WERI-Rb-1 (cell line): ENCODE measurements around the gene NMU.
A peak's percentile ranks its signal among the peaks of the same experiment; 100 is the strongest.
"Not testable (repeated sequence)": the region's sequence is repeated elsewhere in the genome, so short reads cannot be mapped to it uniquely, and the experiment has no call there.

Source experiments
- DNase-seq: peaks from one replicate; pipeline ENCODE4 v3.0.0-alpha.2; 2020
- H3K27ac ChIP-seq: fragments of 250-450 bp; sonication (Bioruptor Pico); 2 replicates; pipeline ENCODE4 v1.5.1; 2020; ENCODE audit warnings: mild to moderate bottlenecking, moderate library complexity
- H3K27me3 ChIP-seq: fragments of 250-450 bp; sonication (Bioruptor Pico); 2 replicates; pipeline ENCODE4 v1.5.1; 2021; ENCODE audit warnings: mild to moderate bottlenecking, low read depth, moderate library complexity; ENCODE audit not compliant: insufficient read depth, severe bottlenecking
- H3K36me3 ChIP-seq: fragments of 250-450 bp; sonication (Bioruptor Pico); 2 replicates; pipeline ENCODE4 v1.5.1; 2020; ENCODE audit warnings: mild to moderate bottlenecking, moderate library complexity
- H3K4me3 ChIP-seq: 2 replicates; pipeline ENCODE4 v1.5.1; 2011; ENCODE audit warnings: low read depth, mild to moderate bottlenecking, control low read depth, low read length
- H3K9me3 ChIP-seq: fragments of 250-450 bp; sonication (Bioruptor Pico); 2 replicates; pipeline ENCODE4 v1.5.1; 2021; ENCODE audit warnings: mild to moderate bottlenecking, moderate library complexity; ENCODE audit not compliant: severe bottlenecking
- TF ChIP-seq, protein P1 (sequence below): IDR thresholded peaks from 2 replicates; pipeline ENCODE4 v1.5.1; 2011; ENCODE audit warnings: low read depth, mild to moderate bottlenecking, control low read depth, inconsistent platforms, low read length

Gene NMU, protein sequence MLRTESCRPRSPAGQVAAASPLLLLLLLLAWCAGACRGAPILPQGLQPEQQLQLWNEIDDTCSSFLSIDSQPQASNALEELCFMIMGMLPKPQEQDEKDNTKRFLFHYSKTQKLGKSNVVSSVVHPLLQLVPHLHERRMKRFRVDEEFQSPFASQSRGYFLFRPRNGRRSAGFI

DNA sequence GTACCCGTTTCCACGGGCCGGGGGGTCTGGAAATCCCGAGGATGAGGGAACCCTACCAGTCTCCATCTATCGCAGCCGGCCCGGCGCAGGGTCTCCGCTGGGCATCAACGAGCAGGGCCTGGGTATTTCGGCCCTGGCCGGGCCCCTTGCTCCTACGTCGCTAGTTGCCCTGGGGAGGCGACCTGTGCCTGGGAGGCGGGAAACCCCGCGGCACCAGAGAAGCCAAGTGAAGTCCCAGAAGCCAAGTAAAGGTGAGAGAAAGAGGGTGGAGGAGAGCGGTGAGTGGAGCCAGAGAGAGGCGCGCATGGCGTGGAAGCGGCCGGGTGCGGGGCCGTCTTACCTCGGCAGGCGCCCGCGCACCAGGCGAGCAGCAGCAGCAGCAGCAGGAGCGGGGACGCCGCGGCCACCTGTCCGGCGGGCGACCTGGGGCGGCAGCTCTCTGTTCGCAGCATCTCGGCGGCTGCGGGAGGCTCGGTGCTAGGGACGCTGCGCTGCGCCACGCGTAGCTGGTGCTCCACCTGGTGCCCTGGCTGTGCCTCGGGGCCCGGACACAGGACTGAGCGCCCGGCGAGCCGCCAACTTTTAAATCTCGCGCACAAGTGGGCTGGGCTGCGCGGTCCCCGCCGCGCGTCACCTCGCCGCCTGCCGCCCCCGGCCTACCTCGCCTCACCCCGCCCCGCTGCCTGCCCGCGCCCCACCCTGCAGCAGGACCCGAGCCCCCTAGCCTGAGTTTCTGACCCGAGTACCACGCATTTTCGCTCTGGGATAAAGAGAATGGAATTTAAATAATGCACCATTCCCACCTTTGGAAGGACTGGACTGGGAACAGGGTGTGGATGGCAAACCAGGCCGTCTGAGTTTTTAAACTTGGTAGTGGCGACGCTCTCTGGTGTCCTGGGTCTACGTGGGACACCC, at the start of gene NMU:
TSS of gene NMU (minus strand) at position 558 of the 915 bp plus-strand sequence. CDS start at position 452, 106 bp downstream.
- H3K4me3 ChIP-seq, result peak within 1 kb of the TSS; percentile 63
- TF ChIP-seq, protein P1, sequence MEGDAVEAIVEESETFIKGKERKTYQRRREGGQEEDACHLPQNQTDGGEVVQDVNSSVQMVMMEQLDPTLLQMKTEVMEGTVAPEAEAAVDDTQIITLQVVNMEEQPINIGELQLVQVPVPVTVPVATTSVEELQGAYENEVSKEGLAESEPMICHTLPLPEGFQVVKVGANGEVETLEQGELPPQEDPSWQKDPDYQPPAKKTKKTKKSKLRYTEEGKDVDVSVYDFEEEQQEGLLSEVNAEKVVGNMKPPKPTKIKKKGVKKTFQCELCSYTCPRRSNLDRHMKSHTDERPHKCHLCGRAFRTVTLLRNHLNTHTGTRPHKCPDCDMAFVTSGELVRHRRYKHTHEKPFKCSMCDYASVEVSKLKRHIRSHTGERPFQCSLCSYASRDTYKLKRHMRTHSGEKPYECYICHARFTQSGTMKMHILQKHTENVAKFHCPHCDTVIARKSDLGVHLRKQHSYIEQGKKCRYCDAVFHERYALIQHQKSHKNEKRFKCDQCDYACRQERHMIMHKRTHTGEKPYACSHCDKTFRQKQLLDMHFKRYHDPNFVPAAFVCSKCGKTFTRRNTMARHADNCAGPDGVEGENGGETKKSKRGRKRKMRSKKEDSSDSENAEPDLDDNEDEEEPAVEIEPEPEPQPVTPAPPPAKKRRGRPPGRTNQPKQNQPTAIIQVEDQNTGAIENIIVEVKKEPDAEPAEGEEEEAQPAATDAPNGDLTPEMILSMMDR, result peak; percentile 55
- no peaks in the 10 kb centered on the region for H3K36me3 ChIP-seq
- DNase-seq, result peak; percentile 71
- no peak within 1 kb of the TSS for H3K27ac ChIP-seq
- H3K9me3 ChIP-seq, result no peaks in the 10 kb centered on the region
- no peaks in the 10 kb centered on the region for H3K27me3 ChIP-seq

- TF ChIP-seq, protein P1, result no peak
- Histone ChIP-seq H3K9me3 (no peaks in the 10 kb centered on the region), H3K27me3 (no peaks in the 10 kb centered on the region), H3K4me3 (no peak overlapping the region), H3K36me3 (no peaks in the 10 kb centered on the region), H3K27ac (no peak overlapping the region)
- no peak for DNase-seq
Measured at GRCh38 chr4:55684276-55684675, 48.2 kb upstream of the NMU start.

DNA sequence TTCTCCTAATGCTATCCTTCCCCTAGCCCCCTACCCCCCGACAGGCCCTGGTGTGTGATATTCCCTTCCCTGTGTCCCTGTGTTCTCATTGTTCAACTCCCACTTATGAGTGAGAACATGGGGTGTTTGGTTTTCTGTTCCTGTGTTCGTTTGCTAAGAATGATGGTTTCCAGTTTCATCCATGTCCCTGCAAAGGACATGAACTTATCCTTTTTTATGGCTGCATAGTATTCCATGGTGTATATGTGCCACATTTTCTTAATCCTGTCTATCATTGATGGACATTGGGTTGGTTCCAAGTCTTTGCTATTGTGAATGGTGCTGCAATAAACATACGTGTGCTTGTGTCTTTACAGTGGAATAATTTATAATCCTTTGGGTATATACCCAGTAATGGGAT, 46.7 kb upstream of the NMU start:
- H3K9me3 ChIP-seq, H3K36me3 ChIP-seq, DNase-seq, H3K27me3 ChIP-seq, H3K4me3 ChIP-seq, H3K27ac ChIP-seq: not testable (repeated sequence)

GRCh38 chr4:55682295-55682694, 46.2 kb upstream of the NMU start:
- H3K27ac ChIP-seq, result no peak overlapping the region
- DNase-seq, result no peak
- H3K4me3 ChIP-seq, result no peak overlapping the region

GRCh38 chr4:55681430-55681829, 45.3 kb upstream of the NMU start:
- Histone ChIP-seq H3K27me3 (no peaks in the 10 kb centered on the region), H3K36me3 (no peaks in the 10 kb centered on the region), H3K27ac (no peak overlapping the region), H3K9me3 (no peaks in the 10 kb centered on the region), H3K4me3 (no peak overlapping the region)
- no peak for DNase-seq
- TF ChIP-seq, protein P1, result no peak

More at GRCh38 chr4:55682295-55682694, 46.2 kb upstream of the NMU start:
- H3K27me3 ChIP-seq, result no peaks in the 10 kb centered on the region
- no peaks in the 10 kb centered on the region for H3K36me3 ChIP-seq
- TF ChIP-seq, protein P1, result no peak
- H3K9me3 ChIP-seq, result no peaks in the 10 kb centered on the region

DNA sequence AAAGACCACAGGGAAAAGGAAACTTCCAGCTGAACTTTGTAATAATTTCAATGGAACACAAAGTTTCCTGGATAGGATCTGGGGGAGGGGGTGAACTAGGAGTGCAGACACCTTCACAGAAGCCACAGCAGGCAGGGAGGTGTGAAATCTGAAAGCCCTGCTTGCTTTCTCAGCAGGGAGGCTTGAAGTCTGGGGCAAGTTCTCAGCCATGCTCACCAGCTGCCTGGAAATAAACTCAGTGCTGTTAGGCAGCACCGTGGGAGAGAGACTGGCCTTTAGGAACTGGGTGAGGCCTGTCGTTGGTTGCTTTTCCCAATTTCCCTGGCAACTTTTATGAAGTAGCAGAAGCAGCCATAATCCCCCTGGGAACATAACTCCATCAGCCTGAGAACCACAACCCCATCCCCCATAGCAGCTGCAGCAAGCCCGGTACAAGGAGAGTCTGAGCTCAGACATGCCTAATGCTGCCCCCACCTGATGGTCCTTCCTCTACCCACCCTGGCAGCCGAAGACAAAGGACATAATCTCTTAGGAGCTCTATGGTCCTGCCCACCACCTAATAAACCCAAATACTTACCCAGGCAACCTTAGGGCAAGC, 39.2 kb upstream of the NMU start:
- peaks cover 3% of the 10 kb centered on the region for H3K9me3 ChIP-seq
- no peak overlapping the region for H3K4me3 ChIP-seq
- TF ChIP-seq, protein P1, result no peak
- H3K27ac ChIP-seq, result no peak overlapping the region
- no peaks in the 10 kb centered on the region for H3K27me3 ChIP-seq
- H3K36me3 ChIP-seq, result no peaks in the 10 kb centered on the region
- peak; percentile 56 for DNase-seq
